GM19452 (cell line): ENCODE data around the gene SLC1A7.

ENCODE experiments used
- ATAC-seq: cut with Tn5 transposase; IDR thresholded peaks from one replicate; pipeline ENCODE4 v1.9.1; 2021; ENCODE audit not compliant: unreplicated experiment

The SLC1A7 gene

DNA sequence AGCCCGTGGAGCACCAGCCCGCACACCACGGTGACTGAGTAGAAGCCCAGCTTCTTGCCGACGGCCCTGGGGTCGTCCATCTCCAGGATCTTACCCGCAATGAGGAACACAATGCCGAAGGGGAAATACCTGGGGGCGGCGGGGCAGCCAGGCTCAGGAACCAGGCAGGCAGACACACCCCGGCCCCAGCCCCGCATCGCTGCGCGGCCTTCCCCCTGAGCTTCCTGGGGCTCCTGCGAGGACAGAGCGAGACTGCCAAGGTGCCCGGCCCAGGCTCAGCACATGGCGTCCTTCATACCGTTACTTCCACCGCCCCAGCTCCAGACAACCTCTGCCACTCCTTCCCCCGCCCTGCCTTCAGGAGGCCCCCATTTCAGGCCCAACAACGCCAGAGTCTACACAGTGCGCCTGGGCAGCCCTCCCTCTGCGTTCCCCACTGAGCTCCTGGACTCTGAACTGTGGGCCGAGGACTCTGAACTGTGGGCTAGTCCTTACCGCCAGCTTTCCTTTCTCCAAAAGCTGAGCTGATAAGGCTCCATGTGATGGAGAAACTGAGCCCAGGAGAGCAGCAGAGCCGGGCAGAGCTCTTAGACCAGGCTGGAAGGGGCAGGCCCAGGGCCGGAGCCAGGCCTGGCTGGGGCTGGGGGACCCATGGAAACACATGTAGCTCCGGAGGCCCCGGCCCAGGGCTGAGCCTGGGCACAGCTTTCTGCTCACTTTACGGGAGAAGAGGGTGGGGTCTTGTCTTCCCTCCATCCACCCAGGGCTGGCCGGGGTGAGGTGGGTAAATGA, 49.6 kb downstream of the SLC1A7 start:
- ATAC-seq = no peak

DNA sequence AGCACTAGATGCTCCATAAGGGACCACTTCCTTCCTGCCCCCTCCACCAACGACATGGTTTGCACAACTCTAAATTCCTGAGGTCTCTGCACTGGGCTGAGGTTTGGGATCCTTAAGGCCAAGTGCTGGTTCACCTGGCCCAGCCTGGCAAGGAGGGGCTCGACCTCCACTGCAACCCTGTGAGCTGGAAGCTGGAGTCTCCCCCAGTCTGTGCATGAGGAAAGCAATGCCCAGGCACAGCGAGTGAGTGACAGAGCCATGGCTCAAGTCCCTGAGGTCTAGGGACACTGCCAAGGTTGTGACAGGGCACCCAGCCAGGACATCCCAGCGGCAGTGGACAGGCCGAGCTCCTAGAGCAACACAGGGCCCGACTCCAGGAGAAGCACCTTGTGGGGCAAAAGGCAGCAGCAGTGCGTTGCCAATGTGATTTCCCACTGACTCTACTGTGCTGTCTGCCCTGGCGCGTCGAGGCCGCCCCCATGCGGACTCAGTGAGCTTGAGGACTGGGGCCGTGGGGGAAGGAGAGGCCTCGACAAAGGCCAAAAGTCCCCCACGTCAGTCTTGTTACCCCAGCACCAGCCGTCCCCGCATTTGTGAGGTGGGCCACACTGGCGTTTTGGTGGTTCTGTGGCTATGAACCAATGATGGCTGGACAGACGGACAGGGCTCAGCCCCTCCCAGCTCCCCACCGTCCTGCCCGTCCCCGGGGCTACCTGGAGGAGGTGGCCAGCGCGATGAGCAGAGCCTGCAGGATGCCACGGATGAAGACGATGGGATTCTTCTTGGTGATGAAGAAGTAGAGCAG, 50.4 kb downstream of the SLC1A7 start:
- ATAC-seq = no peak

DNA sequence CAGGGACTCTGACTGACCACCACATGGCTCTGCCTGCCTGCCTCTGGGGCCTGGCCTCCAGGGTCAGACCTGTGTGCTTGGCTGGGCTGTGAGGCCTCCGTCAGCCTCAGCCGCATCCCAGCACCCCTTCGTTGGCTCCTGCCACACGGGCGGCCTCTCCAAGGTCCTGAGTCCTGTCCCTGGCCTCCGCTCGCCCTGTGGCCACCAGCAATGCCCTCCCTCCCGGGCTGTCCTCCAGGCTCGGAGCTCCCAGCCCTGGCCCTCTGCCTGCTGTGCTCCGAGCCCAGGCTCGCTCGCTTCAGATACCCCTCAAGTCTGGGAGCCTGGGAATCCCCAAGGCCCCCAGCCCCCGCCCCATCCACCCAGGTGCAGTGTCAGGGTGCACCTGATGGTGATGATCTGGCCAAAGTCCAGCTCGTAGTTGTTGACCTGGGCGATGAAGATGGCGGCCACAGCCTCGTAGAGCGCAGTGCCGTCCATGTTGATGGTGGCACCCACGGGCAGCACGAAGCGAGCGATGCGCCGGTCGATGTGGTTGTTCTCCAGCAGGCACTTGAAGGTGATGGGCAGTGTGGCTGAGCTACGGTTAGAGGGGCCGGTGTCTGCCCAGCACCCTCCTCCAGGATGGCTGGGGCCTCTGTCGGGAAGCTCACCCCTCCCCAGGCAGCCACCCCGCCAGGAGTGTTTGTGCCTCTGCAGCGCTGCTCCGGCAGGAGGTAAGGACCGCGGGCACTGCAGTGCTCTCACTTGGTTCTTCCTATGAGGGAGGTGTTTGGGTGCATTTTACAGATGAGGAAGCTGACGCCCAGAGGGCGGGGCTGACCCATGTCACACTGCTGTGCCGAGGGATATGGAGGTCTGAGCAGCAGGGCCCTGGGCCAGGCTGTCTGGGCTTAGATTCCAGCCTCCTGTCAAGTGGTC, 52.0 kb downstream of the SLC1A7 start:
- no peak for ATAC-seq

DNA sequence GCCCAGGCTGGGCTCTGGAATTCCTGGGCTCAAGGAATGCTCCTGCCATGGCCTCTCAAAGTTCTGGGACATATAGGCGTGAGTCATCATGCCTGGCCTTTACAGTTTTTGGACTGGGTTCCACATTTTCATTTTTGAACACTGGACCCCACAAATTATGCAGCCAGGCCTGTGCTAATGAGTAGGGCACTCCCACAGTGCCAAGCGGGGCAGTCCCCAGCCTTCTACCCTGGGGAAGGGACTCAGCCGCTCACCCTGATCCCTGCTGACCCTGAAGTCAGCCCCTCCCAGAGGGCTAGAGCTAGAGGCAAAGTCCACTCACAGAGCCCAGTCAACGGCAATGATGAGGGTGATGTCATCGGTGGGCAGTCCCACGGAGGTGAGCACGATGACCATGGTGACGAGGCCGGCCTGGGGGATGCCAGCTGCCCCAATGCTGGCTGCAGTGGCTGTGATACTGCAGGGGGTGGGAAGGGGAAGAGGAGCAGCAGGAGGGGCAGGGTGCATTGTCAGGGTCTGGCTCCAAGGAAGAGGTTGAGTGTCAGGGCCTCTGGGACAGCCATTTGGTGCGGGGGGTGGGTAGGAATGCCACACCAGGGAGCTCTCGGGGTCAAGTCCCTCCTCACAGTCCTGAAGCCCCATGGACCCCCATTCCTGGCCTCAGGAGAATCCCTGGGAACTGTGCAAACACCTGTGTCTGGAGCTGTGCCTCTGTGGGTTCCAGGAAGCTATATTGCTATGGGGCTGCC, 52.8 kb downstream of the SLC1A7 start:
- ATAC-seq = no peak

DNA sequence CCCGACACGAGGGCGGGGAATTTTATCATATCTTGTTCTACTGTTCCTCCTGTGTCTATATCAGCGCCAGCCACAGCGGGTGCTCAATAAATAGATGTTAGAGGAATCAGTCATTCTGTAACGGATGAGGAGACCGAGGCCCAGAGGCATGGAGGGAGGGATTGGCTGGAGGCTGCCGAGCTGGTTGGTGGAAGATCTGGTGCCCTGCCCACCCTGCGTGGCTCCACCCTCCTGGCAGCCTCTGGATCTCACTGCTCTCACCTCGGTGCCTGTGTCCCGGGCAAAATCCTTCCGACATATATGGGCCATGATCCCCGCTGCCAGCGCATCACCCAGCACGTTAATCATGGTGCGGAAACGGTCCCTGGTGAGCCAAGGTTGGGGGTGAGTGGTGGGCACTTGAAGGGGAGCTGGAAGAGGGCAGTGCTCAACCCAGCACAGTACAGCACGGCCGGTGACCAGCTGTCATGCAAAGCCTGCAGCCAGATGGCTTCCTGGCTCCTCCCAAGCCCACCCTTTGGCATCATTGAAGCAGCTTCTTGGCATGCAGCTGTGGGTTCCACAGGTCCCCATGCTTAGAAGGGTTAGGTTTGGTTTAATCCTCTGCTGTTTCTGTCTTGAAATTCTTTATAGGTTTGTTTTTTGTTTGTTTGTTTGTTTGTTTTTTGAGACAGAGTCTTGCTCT, 53.7 kb downstream of the SLC1A7 start:
- no peak for ATAC-seq

DNA sequence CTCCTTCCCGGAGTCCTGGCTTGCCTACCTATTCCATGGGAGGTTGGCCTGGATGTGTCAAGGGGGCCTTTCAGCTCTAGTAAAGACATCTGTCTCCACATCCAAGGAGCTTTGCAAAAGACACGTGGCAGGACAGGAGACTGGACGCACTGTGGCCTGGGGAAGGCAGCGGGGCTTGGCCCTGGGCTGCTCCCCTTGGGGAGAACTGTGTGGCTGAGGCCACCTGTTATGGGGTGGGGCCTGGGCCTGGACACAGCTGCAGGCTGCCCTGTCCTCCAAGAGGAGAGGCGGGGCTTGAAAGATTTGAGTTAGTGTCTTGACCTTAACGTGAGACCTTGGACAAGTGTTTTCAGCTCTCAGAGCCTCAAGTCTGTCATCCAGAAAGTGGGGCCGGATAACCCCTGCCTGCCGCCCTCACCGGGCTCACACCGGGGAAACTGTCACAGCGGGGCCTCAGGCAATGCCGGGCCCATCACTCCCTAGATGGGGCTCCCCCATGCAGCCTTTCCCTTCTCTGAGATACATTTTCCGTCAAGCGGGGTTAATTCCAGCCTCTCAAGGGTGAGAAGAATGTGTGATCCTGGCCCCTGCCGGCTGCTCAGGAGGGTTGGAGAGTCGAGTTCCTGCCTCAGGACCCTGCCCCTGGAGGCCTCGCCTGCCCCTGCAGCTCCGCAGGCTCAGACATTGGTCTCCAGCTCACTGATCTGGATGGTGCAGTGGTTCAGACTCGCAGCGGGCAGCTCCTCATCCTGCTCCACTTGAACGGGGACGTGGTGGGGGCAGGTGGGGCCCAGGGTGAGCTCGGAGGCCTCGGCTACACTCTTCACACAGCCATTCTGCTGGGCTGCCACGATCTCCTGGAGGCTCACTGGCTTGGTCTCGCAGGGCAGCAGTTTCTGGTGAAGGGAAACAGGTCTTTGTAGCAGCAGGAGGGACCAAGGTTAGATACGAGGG, 54.8 kb downstream of the SLC1A7 start:
- no peak for ATAC-seq

DNA sequence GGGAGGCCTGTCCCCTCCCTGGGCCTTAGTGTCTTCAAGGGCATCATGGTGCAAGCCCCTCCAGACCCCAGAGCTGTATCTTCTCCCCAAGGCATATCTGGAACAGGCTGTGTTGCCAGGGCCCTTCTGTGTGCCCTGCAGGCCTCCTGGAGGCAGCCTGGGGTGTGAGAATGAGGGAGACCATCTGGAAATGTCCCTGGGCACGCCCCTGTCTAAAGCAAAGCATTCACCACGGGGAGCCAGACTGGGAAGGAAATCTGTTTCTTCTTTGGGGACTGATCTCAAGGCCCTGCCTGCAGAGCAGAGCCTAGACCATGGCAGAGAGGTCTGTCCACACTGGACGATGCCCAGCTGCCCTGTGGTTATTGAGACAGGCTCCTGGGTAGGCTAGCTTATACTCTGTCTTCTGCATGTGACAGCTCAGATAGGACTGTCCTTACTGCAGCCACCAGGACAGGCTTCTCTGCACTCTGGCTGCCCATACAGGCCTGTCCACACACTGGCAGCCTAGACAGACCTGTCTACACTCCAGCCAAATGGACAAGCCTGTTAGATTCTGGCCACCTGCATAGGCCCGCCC, 55.9 kb downstream of the SLC1A7 start:
- ATAC-seq = no peak

DNA sequence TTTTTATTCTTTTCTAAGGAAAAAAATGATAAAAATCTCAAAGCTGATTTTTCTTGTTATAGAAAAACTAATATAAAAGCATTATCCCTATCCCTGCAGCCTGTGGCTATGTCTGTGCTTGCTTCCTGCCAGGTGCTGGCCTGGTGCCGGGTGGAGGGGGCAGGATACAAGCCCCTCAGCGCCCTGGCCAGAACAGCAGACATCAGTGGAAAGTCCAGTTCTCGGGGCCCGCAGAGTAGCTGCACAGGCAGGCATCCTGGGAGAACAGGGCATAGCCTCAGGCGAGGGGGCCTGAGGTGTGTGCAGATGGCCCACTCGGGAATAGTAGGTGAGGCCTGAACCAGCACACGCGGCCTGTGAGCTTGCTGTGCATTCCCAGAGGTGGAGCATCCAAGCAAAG, 57.0 kb downstream of the SLC1A7 start:
- ATAC-seq = no peak

DNA sequence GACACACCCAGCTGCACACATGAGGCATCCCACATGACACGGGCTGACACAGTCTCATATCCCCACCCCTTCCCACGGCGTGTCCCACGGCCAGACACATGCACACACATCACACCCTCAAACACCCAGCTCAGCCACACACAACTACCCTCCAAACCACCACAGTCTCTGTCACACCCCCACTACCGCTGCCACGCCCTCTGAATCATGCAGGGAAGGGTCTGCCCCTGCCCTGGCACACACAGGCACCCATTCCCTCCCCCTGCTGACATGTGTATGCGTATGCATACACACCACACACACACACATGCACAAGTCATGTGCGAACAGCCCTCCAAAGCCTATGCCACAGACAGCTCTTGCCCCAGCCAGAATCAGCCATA, 57.9 kb downstream of the SLC1A7 start:
- ATAC-seq = no peak

DNA sequence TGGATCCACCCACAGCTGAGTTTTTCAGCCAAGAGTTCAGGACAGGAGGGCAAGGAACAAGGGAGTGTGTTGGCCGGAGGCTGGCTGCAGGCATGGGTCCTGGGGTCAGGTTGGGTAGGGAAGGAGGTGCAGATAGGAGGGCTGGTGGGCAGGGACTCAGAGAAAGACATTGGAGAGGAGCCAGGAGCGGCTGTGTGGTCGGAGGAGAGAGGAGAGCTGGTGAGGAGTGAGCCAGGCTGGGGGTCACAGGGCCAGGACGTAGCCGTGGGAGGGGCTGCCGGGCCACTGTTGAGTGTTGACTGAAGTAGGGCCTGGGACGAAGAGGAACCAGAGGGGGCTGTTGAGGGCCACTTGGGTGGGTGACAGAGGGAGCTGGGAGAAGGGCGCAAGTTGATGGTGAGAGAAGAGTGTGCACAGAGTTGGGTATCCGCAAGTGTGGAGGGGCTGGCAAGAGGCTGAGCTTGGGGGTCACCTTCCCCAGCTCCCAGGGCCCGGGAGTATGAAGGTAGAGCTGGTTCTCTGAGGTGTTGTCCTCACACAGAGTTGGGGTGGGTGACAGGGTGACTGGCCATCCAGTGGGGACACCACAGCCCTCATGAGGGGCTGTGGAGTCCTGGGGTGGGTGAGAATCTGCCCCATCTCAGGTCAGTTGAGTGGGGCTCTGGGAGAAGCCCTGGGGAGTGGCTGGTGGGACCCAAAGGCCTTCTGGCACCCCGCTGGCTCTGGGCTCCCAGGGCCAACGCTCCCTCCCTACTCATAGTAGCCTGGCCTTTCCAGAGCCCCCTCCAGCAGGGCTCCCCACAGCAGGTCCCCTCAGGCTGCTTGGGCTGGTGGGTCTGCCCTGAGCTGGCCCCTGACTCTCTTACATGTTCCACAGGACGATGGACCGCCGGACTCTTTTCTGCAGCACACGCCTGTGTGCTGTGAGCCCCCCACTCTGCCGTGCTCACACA, 58.5 kb downstream of the SLC1A7 start:
- ATAC-seq = no peak

DNA sequence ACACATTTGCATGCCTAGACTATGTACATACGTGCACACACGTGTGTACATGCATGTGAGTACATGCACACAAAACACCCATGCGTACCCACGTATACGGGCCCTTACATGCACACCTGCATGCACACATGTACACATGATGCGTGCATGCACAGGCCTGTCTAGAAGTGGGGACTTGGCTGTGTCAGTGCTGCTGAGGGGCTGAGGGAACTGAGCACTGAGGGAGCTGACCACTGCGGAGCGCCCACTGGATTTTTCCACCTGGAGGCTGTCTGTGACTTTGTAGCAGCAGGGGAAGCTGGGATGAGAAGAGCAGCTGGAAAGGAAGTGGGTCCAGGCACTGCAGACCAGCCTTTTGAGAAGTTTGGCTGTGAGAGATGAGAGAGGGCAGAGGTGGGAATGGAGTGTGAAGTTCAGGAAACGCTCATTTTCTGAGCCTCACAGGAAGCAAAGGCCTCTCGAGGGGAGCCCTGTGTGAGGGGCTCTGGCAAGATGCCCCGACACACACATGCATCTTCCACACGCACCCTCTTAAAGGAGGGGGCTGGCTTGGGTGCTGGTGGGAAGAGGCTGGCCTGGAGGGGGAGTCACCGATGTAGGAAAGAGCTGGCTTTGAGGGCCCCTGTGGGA, 59.5 kb downstream of the SLC1A7 start:
- no peak for ATAC-seq

DNA sequence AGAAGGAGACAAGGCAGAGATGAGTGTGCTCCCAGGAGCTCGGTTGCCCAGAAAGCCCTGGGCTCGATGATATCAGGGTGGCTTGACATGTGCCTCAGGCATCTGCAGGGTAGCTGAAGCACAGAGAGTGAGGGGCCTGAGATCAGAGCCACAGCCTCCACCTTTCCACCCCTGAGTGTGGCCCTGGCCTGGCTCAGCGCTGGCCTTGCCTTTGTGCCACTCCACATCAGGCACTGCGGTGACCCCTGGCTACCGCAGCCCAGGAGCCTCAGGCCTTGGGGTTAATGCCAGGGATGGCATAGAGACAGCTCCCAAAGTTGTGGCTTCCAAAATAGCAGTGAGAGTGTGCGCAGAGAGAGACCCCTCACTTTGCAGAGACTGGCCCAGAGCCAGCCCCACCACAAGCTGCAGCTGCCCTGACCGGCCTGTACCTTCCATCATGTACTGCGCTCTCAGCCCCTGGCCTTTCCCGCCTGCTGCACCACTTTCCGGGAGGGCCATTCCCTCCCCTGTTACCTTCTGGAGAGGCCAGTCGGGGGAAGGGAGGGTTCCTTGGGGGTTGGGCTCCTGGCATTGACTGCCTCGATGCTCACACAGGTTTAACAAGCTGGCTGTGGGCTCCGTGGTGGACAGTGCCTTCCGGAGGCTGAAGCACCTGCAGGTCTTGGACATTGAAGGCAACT, 60.9 kb downstream of the SLC1A7 start:
- no peak for ATAC-seq

DNA sequence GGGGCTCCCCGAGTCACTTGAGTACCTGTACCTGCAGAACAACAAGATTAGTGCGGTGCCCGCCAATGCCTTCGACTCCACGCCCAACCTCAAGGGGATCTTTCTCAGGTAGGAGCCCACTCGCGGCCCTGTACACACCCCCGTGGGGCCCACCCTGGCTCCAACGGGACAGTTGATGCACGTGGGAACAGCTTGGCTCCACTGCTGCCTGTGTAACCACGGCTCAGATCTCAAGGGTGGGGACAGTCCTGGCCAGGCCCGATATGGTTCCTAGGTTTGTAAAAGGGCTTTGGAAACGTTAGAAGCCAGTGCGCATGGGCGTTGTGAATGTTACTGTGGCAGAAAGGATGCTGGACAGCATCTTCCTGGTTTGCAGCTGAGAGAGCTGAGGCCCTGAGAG, 61.7 kb downstream of the SLC1A7 start:
- ATAC-seq = no peak

DNA sequence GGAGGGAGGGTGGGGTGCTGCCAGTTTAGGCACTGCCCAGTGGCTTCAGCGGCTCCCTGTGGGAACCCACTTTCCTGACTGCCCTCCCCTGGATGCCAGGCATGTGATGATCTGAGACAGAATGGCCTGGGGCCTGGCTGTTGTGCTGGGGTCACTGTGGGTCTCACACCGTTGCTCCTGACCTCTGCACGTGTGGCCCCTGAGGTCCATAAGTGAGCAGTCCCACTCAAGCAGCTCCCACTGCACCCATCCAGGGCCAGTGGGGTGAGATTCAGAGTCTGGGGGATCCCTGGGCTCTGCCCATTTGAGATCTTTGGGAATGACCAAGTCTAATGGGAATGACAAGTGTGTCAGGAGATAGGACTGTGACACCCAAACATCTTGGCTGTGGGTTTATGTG, 62.4 kb downstream of the SLC1A7 start:
- ATAC-seq = no peak

DNA sequence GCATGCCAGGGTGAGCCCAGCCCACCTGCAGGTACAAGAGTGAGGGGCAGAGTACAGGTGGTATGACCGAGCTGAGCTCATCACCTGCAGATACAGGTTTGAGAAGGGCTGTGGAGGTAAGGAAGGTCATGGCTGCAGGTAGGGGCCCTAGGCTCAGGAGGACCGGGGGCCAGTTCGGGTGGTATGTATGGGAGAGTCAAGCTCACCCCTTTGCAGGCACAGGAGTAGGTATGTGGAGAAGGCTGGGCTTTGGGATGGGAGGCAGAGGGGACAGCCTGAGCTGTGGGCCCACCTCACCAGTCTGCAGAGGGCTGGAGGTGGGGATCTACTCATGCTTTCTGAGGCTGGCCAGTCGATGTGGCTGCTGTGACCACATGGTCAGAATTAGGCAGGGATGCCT, 63.2 kb downstream of the SLC1A7 start:
- no peak for ATAC-seq

DNA sequence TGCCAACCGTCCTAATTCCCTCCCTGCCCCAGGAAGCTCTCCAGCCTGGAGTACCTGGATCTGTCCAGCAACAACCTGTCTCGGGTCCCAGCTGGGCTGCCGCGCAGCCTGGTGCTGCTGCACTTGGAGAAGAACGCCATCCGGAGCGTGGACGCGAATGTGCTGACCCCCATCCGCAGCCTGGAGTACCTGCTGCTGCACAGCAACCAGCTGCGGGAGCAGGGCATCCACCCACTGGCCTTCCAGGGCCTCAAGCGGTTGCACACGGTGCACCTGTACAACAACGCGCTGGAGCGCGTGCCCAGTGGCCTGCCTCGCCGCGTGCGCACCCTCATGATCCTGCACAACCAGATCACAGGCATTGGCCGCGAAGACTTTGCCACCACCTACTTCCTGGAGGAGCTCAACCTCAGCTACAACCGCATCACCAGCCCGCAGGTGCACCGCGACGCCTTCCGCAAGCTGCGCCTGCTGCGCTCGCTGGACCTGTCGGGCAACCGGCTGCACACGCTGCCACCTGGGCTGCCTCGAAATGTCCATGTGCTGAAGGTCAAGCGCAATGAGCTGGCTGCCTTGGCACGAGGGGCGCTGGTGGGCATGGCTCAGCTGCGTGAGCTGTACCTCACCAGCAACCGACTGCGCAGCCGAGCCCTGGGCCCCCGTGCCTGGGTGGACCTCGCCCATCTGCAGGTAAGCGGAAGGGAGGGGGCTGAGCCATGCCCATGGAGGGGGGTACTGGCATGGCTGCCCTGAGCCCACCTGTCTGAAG, 63.9 kb downstream of the SLC1A7 start:
- ATAC-seq = no peak
